GM18858 (cell line): Measurements from ENCODE around the gene MDM2.
A peak's percentile ranks its signal among the peaks of the same experiment; 100 is the strongest.

ENCODE experiments used
- ATAC-seq: cut with Tn5 transposase; IDR thresholded peaks from one replicate; pipeline ENCODE4 v1.9.1; 2021; ENCODE audit not compliant: unreplicated experiment

Gene MDM2

GRCh38 chr12:68844788-68845695, 37.1 kb downstream of the MDM2 start:
- no peak for ATAC-seq

DNA sequence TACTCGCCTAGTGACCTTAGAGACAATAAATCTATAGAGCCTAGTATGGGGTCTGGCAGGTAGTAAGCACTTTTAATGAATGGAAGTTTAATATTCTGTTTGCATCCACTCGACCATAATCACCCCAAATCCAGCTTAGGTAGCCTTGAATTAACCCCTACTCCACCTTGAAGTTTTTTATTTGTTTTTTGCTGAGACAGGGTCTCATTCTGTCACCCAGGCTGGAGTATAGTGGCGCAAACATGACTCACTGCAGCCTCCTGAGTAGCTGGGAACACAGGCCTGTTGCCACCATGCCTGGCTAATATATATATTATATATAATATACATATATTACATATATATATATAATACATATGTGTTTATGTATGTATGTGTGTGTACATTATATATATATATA, 38.8 kb downstream of the MDM2 start:
- ATAC-seq: no peak

GRCh38 chr12:68850390-68850789, 42.4 kb downstream of the MDM2 start:
- ATAC-seq: no peak

- ATAC-seq: no peak
Observed at GRCh38 chr12:68851592-68852306, 43.8 kb downstream of the MDM2 start.

DNA sequence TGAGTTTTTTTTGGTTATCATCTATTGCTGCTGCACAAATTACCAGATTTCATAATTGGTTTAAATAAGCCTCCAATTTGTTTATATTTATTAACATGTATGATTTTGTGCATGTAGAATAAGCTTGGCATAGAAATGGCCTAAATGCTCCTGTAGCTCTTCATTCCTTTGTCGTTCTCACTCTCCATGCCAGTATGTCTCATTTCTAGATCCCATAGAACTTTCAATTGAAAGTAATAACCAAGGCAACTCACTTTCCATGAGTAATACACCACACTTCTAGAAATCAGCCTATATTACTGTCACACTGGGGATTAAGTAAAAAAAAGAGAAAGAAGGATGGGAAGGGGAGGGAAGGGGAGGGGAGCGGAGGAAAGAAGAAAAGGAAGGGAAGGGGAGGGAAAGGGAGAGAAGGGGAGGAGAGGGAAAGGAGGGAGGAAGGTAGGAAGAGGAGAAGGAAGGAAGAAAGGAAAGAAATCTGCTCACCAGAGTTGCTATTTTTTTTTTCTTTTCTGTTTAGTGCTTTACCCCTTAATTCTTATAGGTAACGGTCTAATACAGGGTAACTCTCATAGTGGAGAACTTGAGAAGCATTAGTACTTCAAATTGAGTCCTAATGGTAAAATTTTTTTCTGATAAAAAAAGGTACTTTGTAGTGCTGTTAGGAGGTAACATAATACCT, 45.6 kb downstream of the MDM2 start:
- no peak for ATAC-seq

GRCh38 chr12:68854078-68854468, 46.1 kb downstream of the MDM2 start:
- ATAC-seq: no peak

GRCh38 chr12:68854554-68854953, 46.6 kb downstream of the MDM2 start:
- no peak for ATAC-seq

DNA sequence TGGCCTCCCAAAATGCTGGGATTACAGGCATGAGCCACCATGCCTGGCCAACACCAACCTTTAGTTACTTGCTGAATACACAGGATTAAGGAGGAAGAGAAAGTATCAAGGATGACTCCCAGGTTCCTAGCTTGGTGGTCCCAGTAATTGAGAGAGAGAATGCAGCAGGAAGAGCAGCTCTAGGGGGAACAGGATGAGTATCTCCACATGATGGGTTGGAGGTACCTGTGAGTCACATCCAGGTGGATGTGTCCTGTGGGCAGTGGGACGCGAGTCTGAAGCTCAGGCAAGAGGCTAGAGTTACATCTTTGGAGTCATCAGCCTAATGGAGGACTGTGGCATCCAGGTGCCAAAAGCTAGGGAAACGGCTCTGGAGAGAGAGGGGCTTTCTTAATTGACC, 47.1 kb downstream of the MDM2 start:
- ATAC-seq: no peak

GRCh38 chr12:68855771-68856170, 47.8 kb downstream of the MDM2 start:
- ATAC-seq: no peak

DNA sequence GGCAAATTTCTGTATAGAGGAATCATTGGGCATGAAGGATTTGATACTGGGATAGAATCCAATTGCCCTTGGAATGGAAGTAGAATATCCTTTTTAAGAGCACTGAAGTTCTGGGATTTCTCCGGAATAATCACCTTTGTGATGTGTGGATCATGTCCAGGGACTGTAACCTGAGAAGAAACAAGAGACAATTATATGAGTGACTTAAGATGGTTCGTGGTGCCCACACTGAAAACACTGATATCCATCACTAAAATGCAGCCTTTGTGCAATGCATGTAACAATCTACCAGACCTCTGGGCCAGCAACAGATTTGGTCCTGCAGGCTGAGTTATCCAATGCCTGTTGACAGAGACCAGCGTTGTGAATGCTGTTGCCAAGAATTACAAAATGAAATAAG, 48.5 kb downstream of the MDM2 start:
- no peak for ATAC-seq

DNA sequence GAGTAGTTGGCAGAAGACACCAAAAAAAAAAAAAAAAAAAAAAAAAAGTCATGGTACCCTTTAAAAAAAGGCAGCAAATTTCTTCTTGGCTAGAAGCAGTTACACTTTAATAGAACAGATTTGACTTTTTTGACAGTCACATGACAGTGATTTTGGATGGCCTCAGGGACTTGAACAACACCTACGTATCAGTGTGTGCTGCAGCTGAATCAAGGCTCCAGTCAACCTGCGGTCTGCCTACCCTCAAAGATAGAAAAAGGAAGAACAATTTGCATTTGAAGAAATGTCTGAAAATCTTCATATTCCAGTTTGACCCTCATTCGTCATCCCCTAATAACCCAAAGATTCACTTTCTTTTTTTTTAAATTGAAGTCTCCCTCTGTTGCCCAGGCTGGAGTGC, 53.9 kb downstream of the MDM2 start:
- ATAC-seq: no peak

- no peak for ATAC-seq
Observed at GRCh38 chr12:68863109-68863770, 55.3 kb downstream of the MDM2 start.

- ATAC-seq: peak; percentile 62
Observed at GRCh38 chr12:68863886-68864454, 56.0 kb downstream of the MDM2 start.

DNA sequence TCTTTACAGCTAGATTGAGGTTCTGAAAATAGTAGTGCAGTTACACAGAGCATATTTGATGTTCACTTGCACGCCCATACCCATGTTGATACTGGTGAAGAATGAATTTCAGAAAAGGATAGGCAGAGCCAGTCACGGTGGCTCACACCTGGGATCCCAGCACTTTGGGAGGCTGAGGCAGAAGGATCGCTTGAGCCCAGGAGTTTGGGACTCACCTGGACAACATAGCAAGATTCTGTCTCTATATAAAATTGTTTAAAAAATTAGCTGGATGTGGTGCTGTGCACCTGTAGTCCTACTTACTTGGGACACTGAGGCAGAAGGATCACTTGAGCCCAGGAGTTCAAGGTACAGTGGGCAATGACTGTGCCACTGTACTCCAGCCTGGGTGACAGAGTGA, 56.6 kb downstream of the MDM2 start:
- no peak for ATAC-seq

GRCh38 chr12:68865399-68866164, 57.6 kb downstream of the MDM2 start:
- no peak for ATAC-seq

- ATAC-seq: no peak
Observed at GRCh38 chr12:68866950-68867349, 59.0 kb downstream of the MDM2 start.

DNA sequence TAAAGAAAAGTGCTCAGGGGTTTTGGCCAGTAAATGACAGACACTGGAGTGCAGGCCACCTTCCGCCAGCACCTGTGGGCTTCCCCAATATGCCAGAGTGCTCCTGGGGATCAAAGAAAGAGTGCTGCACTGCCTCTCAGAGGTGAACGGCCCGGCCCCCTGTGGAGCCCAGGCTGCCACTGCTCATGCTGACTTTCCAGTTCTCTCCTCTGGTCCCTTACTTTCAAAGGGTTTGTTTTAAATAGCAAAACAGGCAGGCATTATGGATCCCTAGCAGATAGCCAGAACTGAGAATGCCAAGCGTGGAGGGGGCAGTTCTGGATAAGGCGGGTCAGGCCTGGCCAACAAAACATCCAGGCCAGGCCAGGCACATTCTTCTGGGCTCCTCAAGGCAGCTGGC, 59.6 kb downstream of the MDM2 start:
- ATAC-seq: no peak

GRCh38 chr12:68868043-68868790, 60.2 kb downstream of the MDM2 start:
- ATAC-seq: no peak

DNA sequence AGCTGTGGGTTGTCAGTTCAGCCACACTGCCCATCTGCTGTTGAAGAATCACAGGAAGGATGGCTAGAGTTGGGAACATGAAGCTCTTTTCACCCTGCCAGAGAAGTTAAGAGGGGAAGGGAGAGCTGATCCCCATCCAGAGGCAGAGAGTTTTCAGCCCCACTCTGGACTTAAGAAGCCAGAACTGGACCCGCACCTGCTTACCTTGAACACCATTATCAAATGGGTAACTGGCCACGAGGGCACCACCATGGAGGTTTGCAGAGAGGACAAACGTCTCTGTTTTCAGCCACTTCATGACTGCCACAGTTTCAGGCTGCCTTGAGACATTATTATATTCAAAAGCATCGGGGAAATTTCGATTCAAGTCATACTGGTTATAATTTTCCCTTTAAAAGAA, 62.0 kb downstream of the MDM2 start:
- ATAC-seq: no peak
